Neural progenitor cell (in vitro differentiated cells): ENCODE measurements around the gene NLGN4X. TPM values are rescaled to one million over a fixed set of nuclear protein-coding genes. Genes with fewer than 3 reads are reported as not detected.

ENCODE experiments used
- DNase-seq: peaks from one replicate; pipeline ENCODE4 v3.0.0-alpha.2; 2016; ENCODE audit warnings: low spot score
- H2AFZ ChIP-seq: fragments of 200-600 bp; sonication (generic); replicated peaks from 2 replicates; pipeline ENCODE4 v1.6.1; 2016; ENCODE audit warnings: antibody characterized with exemption
- H3F3A ChIP-seq: fragments of 200-600 bp; sonication (generic); 2 replicates; pipeline ENCODE4 v1.6.1; 2016; ENCODE audit warnings: antibody characterized with exemption, low read depth
- H3K27ac ChIP-seq: fragments of 200-600 bp; sonication (generic); 2 replicates; pipeline ENCODE4 v1.5.1; 2016; ENCODE audit warnings: mild to moderate bottlenecking
- H3K27me3 ChIP-seq: fragments of 200-600 bp; sonication (generic); 2 replicates; pipeline ENCODE4 v1.6.1; 2016; ENCODE audit warnings: mild to moderate bottlenecking, moderate library complexity
- H3K36me3 ChIP-seq: fragments of 200-600 bp; sonication (generic); 2 replicates; pipeline ENCODE4 v1.5.1; 2016
- H3K4me1 ChIP-seq: fragments of 200-600 bp; sonication (generic); 2 replicates; pipeline ENCODE4 v1.6.1; 2016; ENCODE audit warnings: mixed run types
- H3K4me2 ChIP-seq: fragments of 200-600 bp; sonication (generic); 2 replicates; pipeline ENCODE4 v1.6.1; 2016
- H3K4me3 ChIP-seq: fragments of 200-600 bp; sonication (generic); 2 replicates; pipeline ENCODE4 v1.5.1; 2016
- H3K79me2 ChIP-seq: fragments of 200-600 bp; sonication (generic); 2 replicates; pipeline ENCODE4 v1.6.1; 2016; ENCODE audit warnings: low read depth
- H3K9ac ChIP-seq: fragments of 200-600 bp; sonication (generic); 2 replicates; pipeline ENCODE4 v1.6.1; 2016
- H3K9me3 ChIP-seq: fragments of 200-600 bp; sonication (generic); 2 replicates; pipeline ENCODE4 v1.5.1; 2016; ENCODE audit warnings: low read depth
- H4K20me1 ChIP-seq: fragments of 200-600 bp; sonication (generic); 2 replicates; pipeline ENCODE4 v1.6.1; 2016; ENCODE audit warnings: low read depth
- H3K27ac Mint-ChIP-seq: 3 replicates; pipeline ENCODE4 v1.8.0; 2021; ENCODE audit warnings: mixed read lengths
- H3K27me3 Mint-ChIP-seq: 2 replicates; pipeline ENCODE4 v1.8.0; 2022; ENCODE audit warnings: low read depth, mild to moderate bottlenecking, inconsistent platforms, moderate library complexity, mixed read lengths; ENCODE audit not compliant: insufficient read depth
- H3K36me3 Mint-ChIP-seq: 3 replicates; pipeline ENCODE4 v1.8.0; 2021; ENCODE audit warnings: mixed read lengths
- H3K4me1 Mint-ChIP-seq: 3 replicates; pipeline ENCODE4 v1.8.0; 2021; ENCODE audit warnings: mixed read lengths
- H3K4me3 Mint-ChIP-seq: 3 replicates; pipeline ENCODE4 v1.8.0; 2021; ENCODE audit warnings: mild to moderate bottlenecking, moderate library complexity, mixed read lengths
- H3K9me3 Mint-ChIP-seq: 3 replicates; pipeline ENCODE4 v1.8.0; 2020; ENCODE audit warnings: mixed read lengths
- CTCF ChIP-seq: fragments of 200-600 bp; sonication (generic); IDR thresholded peaks from 2 replicates; pipeline ENCODE4 v1.5.1; 2017; ENCODE audit warnings: antibody characterized with exemption, mild to moderate bottlenecking
- EZH2 ChIP-seq: fragments of 200-600 bp; sonication (generic); IDR thresholded peaks from 2 replicates; pipeline ENCODE4 v1.6.1; 2017; ENCODE audit warnings: antibody characterized with exemption, mild to moderate bottlenecking, moderate library complexity
- EZH2phosphoT487 ChIP-seq: fragments of 200-600 bp; sonication (generic); IDR thresholded peaks from 2 replicates; pipeline ENCODE4 v1.6.1; 2017; ENCODE audit warnings: antibody characterized with exemption
- total RNA-seq: library from RNA; depleted of rRNA; stranded (reverse); fragments of >200 nt; gene quantifications from 2 replicates; pipeline ENCODE4 v1.2.3, GENCODE V29; 2015; ENCODE audit warnings: low replicate concordance

NLGN4X gene
- total RNA-seq, 1 donor from 2014 or later: 10.1 TPM

- Mint-ChIP-seq H3K27me3 (no peaks in the 10 kb centered on the region), H3K36me3 (no peaks in the 10 kb centered on the region), H3K27ac (no peak overlapping the region), H3K9me3 (no peaks in the 10 kb centered on the region), H3K4me3 (no peak overlapping the region), H3K4me1 (no peaks in the 10 kb centered on the region)
- H3K4me1 ChIP-seq: no peaks in the 10 kb centered on the region
- no peaks in the 10 kb centered on the region for H4K20me1 ChIP-seq
- no peak overlapping the region for H3K27ac ChIP-seq
- H3K27me3 ChIP-seq: no peaks in the 10 kb centered on the region
- H2AFZ ChIP-seq: no peak overlapping the region
- H3F3A ChIP-seq: no peaks in the 10 kb centered on the region
- no peak overlapping the region for H3K4me2 ChIP-seq
- TF ChIP-seq EZH2 (no peak), EZH2phosphoT487 (no peak), CTCF (no peak)
- no peak for DNase-seq
- no peaks in the 10 kb centered on the region for H3K36me3 ChIP-seq
- no peak overlapping the region for H3K9ac ChIP-seq
- H3K9me3 ChIP-seq: no peaks in the 10 kb centered on the region
- H3K4me3 ChIP-seq: no peak overlapping the region
- H3K79me2 ChIP-seq: no peaks in the 10 kb centered on the region
These were observed 358.4 kb downstream of the NLGN4X start for GRCh38 chrX:5870238-5870637.

- Histone ChIP-seq H3K27me3 (no peaks in the 10 kb centered on the region), H3K4me1 (no peaks in the 10 kb centered on the region), H3K79me2 (no peaks in the 10 kb centered on the region), H4K20me1 (no peaks in the 10 kb centered on the region), H3F3A (no peaks in the 10 kb centered on the region), H3K4me2 (no peak overlapping the region), H3K36me3 (no peaks in the 10 kb centered on the region), H2AFZ (no peak overlapping the region), H3K9ac (no peak overlapping the region), H3K4me3 (no peak overlapping the region), H3K27ac (no peak overlapping the region), H3K9me3 (no peaks in the 10 kb centered on the region)
- H3K9me3 Mint-ChIP-seq: no peaks in the 10 kb centered on the region
- no peak overlapping the region for H3K4me3 Mint-ChIP-seq
- H3K36me3 Mint-ChIP-seq: no peaks in the 10 kb centered on the region
- H3K4me1 Mint-ChIP-seq: no peaks in the 10 kb centered on the region
- TF ChIP-seq EZH2 (no peak), EZH2phosphoT487 (no peak), CTCF (no peak)
- DNase-seq: no peak
- H3K27me3 Mint-ChIP-seq: no peaks in the 10 kb centered on the region
- H3K27ac Mint-ChIP-seq: no peak overlapping the region
These were observed 358.9 kb downstream of the NLGN4X start for GRCh38 chrX:5869786-5870185.

GRCh38 chrX:5867778-5868177 lies 360.9 kb downstream of the NLGN4X start:
- no peak overlapping the region for H3K4me3 ChIP-seq
- no peak for TF ChIP-seq EZH2
- H3K9ac ChIP-seq: no peak overlapping the region
- no peaks in the 10 kb centered on the region for H3K27me3 ChIP-seq
- Mint-ChIP-seq H3K4me3 (no peak overlapping the region), H3K27ac (no peak overlapping the region), H3K9me3 (no peaks in the 10 kb centered on the region), H3K27me3 (no peaks in the 10 kb centered on the region), H3K36me3 (no peaks in the 10 kb centered on the region), H3K4me1 (no peaks in the 10 kb centered on the region)
- no peaks in the 10 kb centered on the region for H3F3A ChIP-seq
- no peaks in the 10 kb centered on the region for H4K20me1 ChIP-seq
- H3K27ac ChIP-seq: no peak overlapping the region
- no peaks in the 10 kb centered on the region for H3K79me2 ChIP-seq
- no peaks in the 10 kb centered on the region for H3K36me3 ChIP-seq
- H3K9me3 ChIP-seq: no peaks in the 10 kb centered on the region
- H3K4me2 ChIP-seq: no peak overlapping the region
- DNase-seq: no peak
- H3K4me1 ChIP-seq: no peaks in the 10 kb centered on the region
- H2AFZ ChIP-seq: no peak overlapping the region

GRCh38 chrX:5857232-5857631 lies 371.4 kb downstream of the NLGN4X start:
- TF ChIP-seq EZH2: no peak
- no peak for TF ChIP-seq CTCF
- TF ChIP-seq EZH2phosphoT487: no peak

More at GRCh38 chrX:5857232-5857631, 371.4 kb downstream of the NLGN4X start:
- Histone ChIP-seq H3K4me2 (no peak overlapping the region), H3K36me3 (no peaks in the 10 kb centered on the region), H3K27me3 (no peaks in the 10 kb centered on the region), H3K9ac (no peak overlapping the region), H2AFZ (peak overlapping the region; percentile 50), H3K4me1 (no peaks in the 10 kb centered on the region), H3F3A (no peaks in the 10 kb centered on the region), H3K4me3 (no peak overlapping the region), H4K20me1 (no peaks in the 10 kb centered on the region), H3K9me3 (no peaks in the 10 kb centered on the region), H3K79me2 (no peaks in the 10 kb centered on the region), H3K27ac (no peak overlapping the region)
- Mint-ChIP-seq H3K9me3 (no peaks in the 10 kb centered on the region), H3K4me1 (no peaks in the 10 kb centered on the region), H3K36me3 (no peaks in the 10 kb centered on the region), H3K27ac (no peak overlapping the region), H3K4me3 (no peak overlapping the region), H3K27me3 (no peaks in the 10 kb centered on the region)
- DNase-seq: no peak
